HepG2 (cell line): Measurements from ENCODE around the gene DNMT3L. TPM values are rescaled to one million over a fixed set of nuclear protein-coding genes. Genes with fewer than 3 reads are reported as not detected.

Experiments
- ADNP ChIP-seq: sonication (generic); formaldehyde crosslinking; IDR thresholded peaks from 2 replicates; pipeline ENCODE4 v1.4.0; 2020; ENCODE audit warnings: missing genetic modification reagents
- ATRX ChIP-seq: sonication (generic); formaldehyde crosslinking; IDR thresholded peaks from 2 replicates; pipeline ENCODE4 v1.4.0; 2020; ENCODE audit warnings: missing genetic modification reagents, borderline replicate concordance
- BHLHE40 ChIP-seq: IDR thresholded peaks from 2 replicates; pipeline ENCODE4 v1.6.1; 2011; ENCODE audit warnings: low read length, improper control_type of control experiment
- CCDC6 ChIP-seq: sonication (generic); formaldehyde crosslinking; IDR thresholded peaks from 2 replicates; pipeline ENCODE4 v1.8.1; 2022; ENCODE audit warnings: mild to moderate bottlenecking, missing genetic modification reagents, moderate library complexity
- CSRNP2 ChIP-seq: sonication (generic); formaldehyde crosslinking; conservative IDR thresholded peaks from 2 replicates; pipeline ENCODE4 v1.8.0; 2022; ENCODE audit warnings: low read depth, missing genetic modification reagents
- E2F5 ChIP-seq: sonication (generic); formaldehyde crosslinking; conservative IDR thresholded peaks from 2 replicates; pipeline ENCODE4 v1.4.0; 2020; ENCODE audit warnings: missing genetic modification reagents
- NFAT5 ChIP-seq: sonication (generic); formaldehyde crosslinking; IDR thresholded peaks from 2 replicates; pipeline ENCODE4 v1.4.0; 2020; ENCODE audit warnings: missing genetic modification reagents
- SIN3B ChIP-seq: fragments of 150-350 bp; IDR thresholded peaks from 2 replicates; pipeline ENCODE4 v1.6.1; 2014; ENCODE audit warnings: low read length
- TRIM24 ChIP-seq: sonication (generic); formaldehyde crosslinking; IDR thresholded peaks from 2 replicates; pipeline ENCODE4 v1.8.0; 2022; ENCODE audit warnings: mild to moderate bottlenecking, missing genetic modification reagents
- U2AF1 ChIP-seq: fragments of 200-400 bp; formaldehyde crosslinking; optimal IDR thresholded peaks from 2 replicates; pipeline ENCODE3; 2017; ENCODE audit warnings: mild to moderate bottlenecking, low read depth, low read length
- XRCC5 ChIP-seq: fragments of 200-400 bp; formaldehyde crosslinking; optimal IDR thresholded peaks from 2 replicates; pipeline ENCODE3; 2017; ENCODE audit warnings: mild to moderate bottlenecking, low read length
- ZEB1 ChIP-seq: IDR thresholded peaks from 2 replicates; pipeline ENCODE4 v1.6.1; 2012; ENCODE audit warnings: mild to moderate bottlenecking, low read depth, inconsistent platforms; ENCODE audit not compliant: insufficient replicate concordance
- ZNF382 ChIP-seq: sonication (generic); formaldehyde crosslinking; IDR thresholded peaks from 2 replicates; pipeline ENCODE4 v1.5.0; 2020; ENCODE audit warnings: missing genetic modification reagents, mild to moderate bottlenecking, borderline replicate concordance
- ZNF615 ChIP-seq: sonication (generic); formaldehyde crosslinking; IDR thresholded peaks from 2 replicates; pipeline ENCODE4 v1.5.0; 2020; ENCODE audit warnings: mild to moderate bottlenecking, missing genetic modification reagents, borderline replicate concordance
- ZNF746 ChIP-seq: sonication (generic); formaldehyde crosslinking; IDR thresholded peaks from 2 replicates; pipeline ENCODE4 v1.8.0; 2022; ENCODE audit warnings: mild to moderate bottlenecking, missing genetic modification reagents
- ZNF776 ChIP-seq: sonication (generic); formaldehyde crosslinking; IDR thresholded peaks from 2 replicates; pipeline ENCODE4 v1.4.0; 2020; ENCODE audit warnings: mild to moderate bottlenecking, missing genetic modification reagents
- ZNF788 ChIP-seq: sonication (generic); formaldehyde crosslinking; IDR thresholded peaks from 2 replicates; pipeline ENCODE4 v1.5.0; 2020; ENCODE audit warnings: mild to moderate bottlenecking, missing genetic modification reagents, borderline replicate concordance
- polyA plus RNA-seq, 8 experiments: library from polyadenylated mRNA; depleted of rRNA in 3 of 8; stranded (reverse) in 7 of 8; unstranded in 1 of 8; fragments of >200 nt; fragmentation: Illumina TruSeq in 4 of 8; extraction: Trizol in 4 of 8; gene quantifications; 2 replicates each; pipeline versions ENCODE4 v1.2.1 to v1.2.3, GENCODE V29; 2011 to 2016; ENCODE audit warnings: low read depth in 4 of 8, missing spikeins in 1 of 8, mixed read lengths in 1 of 8; ENCODE audit not compliant: insufficient read depth in 1 of 8
- total RNA-seq, 5 experiments: library from RNA; depleted of rRNA; stranded (reverse); fragments of >200 nt; fragmentation: Illumina TruSeq; extraction: Trizol; gene quantifications; 2 replicates each; pipeline ENCODE4 v1.2.3, GENCODE V29; 2016; ENCODE audit warnings: low read depth in 1 of 5
- TF ChIP-seq, protein P1 (sequence below): sonication (generic); formaldehyde crosslinking; IDR thresholded peaks from 2 replicates; pipeline ENCODE4 v1.8.1; 2022; ENCODE audit warnings: mild to moderate bottlenecking, missing genetic modification reagents

The DNMT3L gene
- total and polyA plus RNA-seq, 2 of the 13 experiments (the other 11 are each of a cell fraction or from before 2014, with no cell fraction given), result 0.75 to 1.7 TPM

DNA sequence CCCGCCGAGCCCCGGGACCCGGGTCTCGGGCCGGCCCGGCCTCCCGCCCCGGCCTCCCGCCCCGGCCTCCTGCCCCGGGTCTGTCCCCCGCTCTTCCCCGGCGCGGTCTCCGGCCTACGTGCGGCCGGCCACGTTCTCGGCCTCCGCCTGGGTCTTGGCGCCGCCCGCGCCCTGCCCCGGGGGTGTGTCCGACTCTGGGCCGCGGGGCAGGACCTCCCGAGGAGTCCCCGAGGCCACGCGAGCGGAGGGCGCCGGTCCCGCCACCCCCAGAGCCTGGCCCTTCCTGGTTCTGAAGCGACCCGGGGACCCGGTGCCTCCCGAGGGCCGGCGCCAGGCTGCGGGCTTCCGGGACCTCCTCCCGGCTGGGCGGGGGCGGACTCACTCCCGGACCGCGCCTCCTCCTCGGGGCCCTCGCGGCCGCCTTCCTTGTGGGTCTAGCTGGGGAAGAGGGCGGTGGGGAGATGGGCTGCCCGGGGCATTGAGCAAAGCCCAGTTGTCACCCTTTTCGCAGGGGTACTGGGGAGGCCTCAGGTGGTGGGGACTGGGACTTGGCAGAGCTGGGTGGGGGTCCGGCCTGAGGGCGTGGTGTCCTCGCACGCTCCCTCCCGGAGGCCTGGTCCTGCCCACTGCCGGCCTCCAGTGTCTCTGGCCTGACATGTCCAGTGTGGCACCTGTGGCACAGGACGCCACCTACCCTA lies 38.7 kb upstream of the DNMT3L start (continued):
- TF ChIP-seq ZNF615 (CRISPR knock-in tag), result no peak
- TF ChIP-seq XRCC5, result peak; percentile 44
- TF ChIP-seq ZNF776 (CRISPR knock-in tag), result no peak
- peak; percentile 15; the same call in 1 of the 2 replicates for TF ChIP-seq ZNF746 (CRISPR knock-in tag)
- TF ChIP-seq U2AF1, result no peak
- no peak for TF ChIP-seq ZEB1
- no peak for TF ChIP-seq CCDC6
- TF ChIP-seq E2F5 (CRISPR knock-in tag), result no peak
- no peak for TF ChIP-seq SIN3B
- TF ChIP-seq ATRX, result no peak
- TF ChIP-seq ZNF788 (CRISPR knock-in tag), result no peak; the same call in 1 of the 2 replicates
- TF ChIP-seq ZNF382 (CRISPR knock-in tag), result no peak
- no peak for TF ChIP-seq ADNP
- TF ChIP-seq TRIM24 (CRISPR knock-in tag), result no peak
- no peak for TF ChIP-seq NFAT5
- TF ChIP-seq BHLHE40, result no peak
- no peak for TF ChIP-seq CSRNP2 (CRISPR knock-in tag)
- TF ChIP-seq, protein P1, sequence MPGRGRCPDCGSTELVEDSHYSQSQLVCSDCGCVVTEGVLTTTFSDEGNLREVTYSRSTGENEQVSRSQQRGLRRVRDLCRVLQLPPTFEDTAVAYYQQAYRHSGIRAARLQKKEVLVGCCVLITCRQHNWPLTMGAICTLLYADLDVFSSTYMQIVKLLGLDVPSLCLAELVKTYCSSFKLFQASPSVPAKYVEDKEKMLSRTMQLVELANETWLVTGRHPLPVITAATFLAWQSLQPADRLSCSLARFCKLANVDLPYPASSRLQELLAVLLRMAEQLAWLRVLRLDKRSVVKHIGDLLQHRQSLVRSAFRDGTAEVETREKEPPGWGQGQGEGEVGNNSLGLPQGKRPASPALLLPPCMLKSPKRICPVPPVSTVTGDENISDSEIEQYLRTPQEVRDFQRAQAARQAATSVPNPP, result no peak
